GM19463 (cell line): ENCODE measurements around the gene PSMG4.

Experiments used
- ATAC-seq: cut with Tn5 transposase; IDR thresholded peaks from one replicate; pipeline ENCODE4 v1.9.1; 2021; ENCODE audit warnings: mild to moderate bottlenecking, moderate library complexity; ENCODE audit not compliant: unreplicated experiment

The PSMG4 gene

GRCh38 chr6:3258720-3259490 is at the start of gene PSMG4:
PSMG4 (plus strand) TSS chr6:3258947; CDS start chr6:3259023, 76 bp downstream.
- peak; percentile 75 for ATAC-seq

GRCh38 chr6:3209114-3210023 is 49.4 kb upstream of the PSMG4 start:
- peak; percentile 57 for ATAC-seq

GRCh38 chr6:3210024-3210610 is 48.6 kb upstream of the PSMG4 start:
- ATAC-seq, result no peak

- no peak for ATAC-seq
Measured at GRCh38 chr6:3211681-3212080, 47.1 kb upstream of the PSMG4 start.

- no peak for ATAC-seq
Measured at GRCh38 chr6:3212261-3212660, 46.5 kb upstream of the PSMG4 start.

GRCh38 chr6:3213334-3213695 is 45.4 kb upstream of the PSMG4 start:
- no peak for ATAC-seq

- ATAC-seq, result no peak
Measured at GRCh38 chr6:3214898-3215297, 43.8 kb upstream of the PSMG4 start.

- no peak for ATAC-seq
Measured at GRCh38 chr6:3217286-3217685, 41.5 kb upstream of the PSMG4 start.

GRCh38 chr6:3218266-3218665 is 40.5 kb upstream of the PSMG4 start:
- ATAC-seq, result no peak

- ATAC-seq, result no peak
Measured at GRCh38 chr6:3220366-3220765, 38.4 kb upstream of the PSMG4 start.

- no peak for ATAC-seq
Measured at GRCh38 chr6:3221578-3221977, 37.2 kb upstream of the PSMG4 start.

- no peak for ATAC-seq
Measured at GRCh38 chr6:3222506-3223038, 36.2 kb upstream of the PSMG4 start.

- no peak for ATAC-seq
Measured at GRCh38 chr6:3226042-3226441, 32.7 kb upstream of the PSMG4 start.

- ATAC-seq, result no peak
Measured at GRCh38 chr6:3226481-3227362, 32.0 kb upstream of the PSMG4 start.

GRCh38 chr6:3227363-3228045 is 31.2 kb upstream of the PSMG4 start, which contains the start of gene TUBB2B:
TUBB2B (minus strand) TSS chr6:3227653; CDS start chr6:3227543, 110 bp downstream.
- peak; percentile 31 for ATAC-seq

GRCh38 chr6:3228046-3228671 is 30.6 kb upstream of the PSMG4 start:
- no peak for ATAC-seq

- no peak for ATAC-seq
Measured at GRCh38 chr6:3228771-3229565, 29.8 kb upstream of the PSMG4 start.

GRCh38 chr6:3229566-3230178 is 29.1 kb upstream of the PSMG4 start:
- no peak for ATAC-seq
